Vagina (tissue), 2 donors: Measurements from ENCODE around the gene VPS8.

ENCODE experiments used
- POLR2A ChIP-seq, 2 donors: fragments of 450-650 bp; IDR thresholded peaks; one replicate each; pipeline ENCODE4 v1.6.1; 2017; ENCODE audit warnings: antibody characterized with exemption in 2 of 2, mild to moderate bottlenecking in 2 of 2, moderate library complexity in 2 of 2
- TF ChIP-seq, protein P1 (sequence below), 3 experiments: fragments of 450-650 bp in 2 of 3; fragments of 200-600 bp in 1 of 3; sonication (generic) in 1 of 3; IDR thresholded peaks; one replicate each; pipeline ENCODE4 v1.5.1; 2017 to 2019; ENCODE audit warnings: antibody characterized with exemption in 3 of 3, mild to moderate bottlenecking in 2 of 3, moderate library complexity in 2 of 3

DNA sequence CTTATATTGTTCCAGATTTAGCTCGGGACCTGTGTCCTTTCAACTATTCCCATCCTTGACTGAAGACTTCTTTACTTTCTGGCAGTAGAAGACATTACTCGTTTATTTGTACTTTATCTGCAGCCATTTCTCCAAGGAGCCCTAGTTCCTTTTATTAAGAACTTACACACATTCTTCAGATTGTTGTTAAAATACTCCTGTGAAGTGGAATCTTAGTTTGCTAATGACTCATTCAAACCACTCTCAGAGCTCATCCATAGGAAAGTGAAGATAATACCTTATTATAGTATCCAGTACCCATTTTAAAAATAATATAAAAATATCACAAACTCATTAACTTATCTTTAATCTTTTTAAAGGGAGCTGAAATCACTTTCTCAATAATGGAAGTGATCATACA, 277.4 kb downstream of the VPS8 start:
- TF ChIP-seq, protein P1, sequence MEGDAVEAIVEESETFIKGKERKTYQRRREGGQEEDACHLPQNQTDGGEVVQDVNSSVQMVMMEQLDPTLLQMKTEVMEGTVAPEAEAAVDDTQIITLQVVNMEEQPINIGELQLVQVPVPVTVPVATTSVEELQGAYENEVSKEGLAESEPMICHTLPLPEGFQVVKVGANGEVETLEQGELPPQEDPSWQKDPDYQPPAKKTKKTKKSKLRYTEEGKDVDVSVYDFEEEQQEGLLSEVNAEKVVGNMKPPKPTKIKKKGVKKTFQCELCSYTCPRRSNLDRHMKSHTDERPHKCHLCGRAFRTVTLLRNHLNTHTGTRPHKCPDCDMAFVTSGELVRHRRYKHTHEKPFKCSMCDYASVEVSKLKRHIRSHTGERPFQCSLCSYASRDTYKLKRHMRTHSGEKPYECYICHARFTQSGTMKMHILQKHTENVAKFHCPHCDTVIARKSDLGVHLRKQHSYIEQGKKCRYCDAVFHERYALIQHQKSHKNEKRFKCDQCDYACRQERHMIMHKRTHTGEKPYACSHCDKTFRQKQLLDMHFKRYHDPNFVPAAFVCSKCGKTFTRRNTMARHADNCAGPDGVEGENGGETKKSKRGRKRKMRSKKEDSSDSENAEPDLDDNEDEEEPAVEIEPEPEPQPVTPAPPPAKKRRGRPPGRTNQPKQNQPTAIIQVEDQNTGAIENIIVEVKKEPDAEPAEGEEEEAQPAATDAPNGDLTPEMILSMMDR (IDR thresholded peaks at IDR 0.05) = no peak
- no peak for TF ChIP-seq POLR2A (IDR thresholded peaks at IDR 0.05)
